ENCODE results near the gene MED13L. TPM values are rescaled to one million over a fixed set of nuclear protein-coding genes. Genes with fewer than 3 reads are reported as not detected.

MED13L gene
- total RNA-seq, 1 experiment from 2014 or later = 80.5 TPM

DNA sequence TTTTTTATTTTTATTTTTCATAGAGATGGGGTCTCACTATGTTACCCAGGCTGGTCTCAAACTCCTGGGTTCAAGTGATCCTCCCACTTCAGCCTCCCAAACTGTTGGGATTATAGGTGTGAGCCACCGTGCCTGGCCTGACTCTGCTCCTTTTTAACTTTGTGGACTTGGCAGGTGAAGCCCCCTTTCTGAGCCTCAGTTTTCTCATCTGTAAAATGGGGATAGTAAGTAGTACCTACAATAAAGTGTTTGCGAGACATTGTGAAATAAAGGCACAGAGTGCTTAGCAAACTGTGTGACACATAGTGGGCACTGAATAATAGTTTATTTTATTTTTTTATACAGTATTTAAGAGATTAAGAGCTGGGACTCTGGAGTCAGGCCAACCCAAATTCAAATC is 21.1 kb upstream of the MED13L start (continued):
- TF ChIP-seq, protein P1, sequence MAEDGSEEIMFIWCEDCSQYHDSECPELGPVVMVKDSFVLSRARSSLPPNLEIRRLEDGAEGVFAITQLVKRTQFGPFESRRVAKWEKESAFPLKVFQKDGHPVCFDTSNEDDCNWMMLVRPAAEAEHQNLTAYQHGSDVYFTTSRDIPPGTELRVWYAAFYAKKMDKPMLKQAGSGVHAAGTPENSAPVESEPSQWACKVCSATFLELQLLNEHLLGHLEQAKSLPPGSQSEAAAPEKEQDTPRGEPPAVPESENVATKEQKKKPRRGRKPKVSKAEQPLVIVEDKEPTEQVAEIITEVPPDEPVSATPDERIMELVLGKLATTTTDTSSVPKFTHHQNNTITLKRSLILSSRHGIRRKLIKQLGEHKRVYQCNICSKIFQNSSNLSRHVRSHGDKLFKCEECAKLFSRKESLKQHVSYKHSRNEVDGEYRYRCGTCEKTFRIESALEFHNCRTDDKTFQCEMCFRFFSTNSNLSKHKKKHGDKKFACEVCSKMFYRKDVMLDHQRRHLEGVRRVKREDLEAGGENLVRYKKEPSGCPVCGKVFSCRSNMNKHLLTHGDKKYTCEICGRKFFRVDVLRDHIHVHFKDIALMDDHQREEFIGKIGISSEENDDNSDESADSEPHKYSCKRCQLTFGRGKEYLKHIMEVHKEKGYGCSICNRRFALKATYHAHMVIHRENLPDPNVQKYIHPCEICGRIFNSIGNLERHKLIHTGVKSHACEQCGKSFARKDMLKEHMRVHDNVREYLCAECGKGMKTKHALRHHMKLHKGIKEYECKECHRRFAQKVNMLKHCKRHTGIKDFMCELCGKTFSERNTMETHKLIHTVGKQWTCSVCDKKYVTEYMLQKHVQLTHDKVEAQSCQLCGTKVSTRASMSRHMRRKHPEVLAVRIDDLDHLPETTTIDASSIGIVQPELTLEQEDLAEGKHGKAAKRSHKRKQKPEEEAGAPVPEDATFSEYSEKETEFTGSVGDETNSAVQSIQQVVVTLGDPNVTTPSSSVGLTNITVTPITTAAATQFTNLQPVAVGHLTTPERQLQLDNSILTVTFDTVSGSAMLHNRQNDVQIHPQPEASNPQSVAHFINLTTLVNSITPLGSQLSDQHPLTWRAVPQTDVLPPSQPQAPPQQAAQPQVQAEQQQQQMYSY (CRISPR knock-in tag; IDR thresholded peaks at IDR 0.05) = no peak
- TF ChIP-seq, protein P2, sequence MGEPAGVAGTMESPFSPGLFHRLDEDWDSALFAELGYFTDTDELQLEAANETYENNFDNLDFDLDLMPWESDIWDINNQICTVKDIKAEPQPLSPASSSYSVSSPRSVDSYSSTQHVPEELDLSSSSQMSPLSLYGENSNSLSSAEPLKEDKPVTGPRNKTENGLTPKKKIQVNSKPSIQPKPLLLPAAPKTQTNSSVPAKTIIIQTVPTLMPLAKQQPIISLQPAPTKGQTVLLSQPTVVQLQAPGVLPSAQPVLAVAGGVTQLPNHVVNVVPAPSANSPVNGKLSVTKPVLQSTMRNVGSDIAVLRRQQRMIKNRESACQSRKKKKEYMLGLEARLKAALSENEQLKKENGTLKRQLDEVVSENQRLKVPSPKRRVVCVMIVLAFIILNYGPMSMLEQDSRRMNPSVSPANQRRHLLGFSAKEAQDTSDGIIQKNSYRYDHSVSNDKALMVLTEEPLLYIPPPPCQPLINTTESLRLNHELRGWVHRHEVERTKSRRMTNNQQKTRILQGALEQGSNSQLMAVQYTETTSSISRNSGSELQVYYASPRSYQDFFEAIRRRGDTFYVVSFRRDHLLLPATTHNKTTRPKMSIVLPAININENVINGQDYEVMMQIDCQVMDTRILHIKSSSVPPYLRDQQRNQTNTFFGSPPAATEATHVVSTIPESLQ (CRISPR knock-in tag; IDR thresholded peaks at IDR 0.05) = no peak
- TF ChIP-seq TCF7 (CRISPR knock-in tag; IDR thresholded peaks at IDR 0.05; ENCODE audit: low read depth) (no peak), KAT7 (CRISPR knock-in tag; IDR thresholded peaks at IDR 0.05; ENCODE audit: borderline replicate concordance) (no peak), EMX1 (CRISPR knock-in tag; IDR thresholded peaks at IDR 0.05) (no peak), SP1 (CRISPR knock-in tag; conservative IDR thresholded peaks at IDR 0.05) (no peak), FOXK1 (CRISPR knock-in tag; IDR thresholded peaks at IDR 0.05) (no peak)
- TF ChIP-seq, protein P3, sequence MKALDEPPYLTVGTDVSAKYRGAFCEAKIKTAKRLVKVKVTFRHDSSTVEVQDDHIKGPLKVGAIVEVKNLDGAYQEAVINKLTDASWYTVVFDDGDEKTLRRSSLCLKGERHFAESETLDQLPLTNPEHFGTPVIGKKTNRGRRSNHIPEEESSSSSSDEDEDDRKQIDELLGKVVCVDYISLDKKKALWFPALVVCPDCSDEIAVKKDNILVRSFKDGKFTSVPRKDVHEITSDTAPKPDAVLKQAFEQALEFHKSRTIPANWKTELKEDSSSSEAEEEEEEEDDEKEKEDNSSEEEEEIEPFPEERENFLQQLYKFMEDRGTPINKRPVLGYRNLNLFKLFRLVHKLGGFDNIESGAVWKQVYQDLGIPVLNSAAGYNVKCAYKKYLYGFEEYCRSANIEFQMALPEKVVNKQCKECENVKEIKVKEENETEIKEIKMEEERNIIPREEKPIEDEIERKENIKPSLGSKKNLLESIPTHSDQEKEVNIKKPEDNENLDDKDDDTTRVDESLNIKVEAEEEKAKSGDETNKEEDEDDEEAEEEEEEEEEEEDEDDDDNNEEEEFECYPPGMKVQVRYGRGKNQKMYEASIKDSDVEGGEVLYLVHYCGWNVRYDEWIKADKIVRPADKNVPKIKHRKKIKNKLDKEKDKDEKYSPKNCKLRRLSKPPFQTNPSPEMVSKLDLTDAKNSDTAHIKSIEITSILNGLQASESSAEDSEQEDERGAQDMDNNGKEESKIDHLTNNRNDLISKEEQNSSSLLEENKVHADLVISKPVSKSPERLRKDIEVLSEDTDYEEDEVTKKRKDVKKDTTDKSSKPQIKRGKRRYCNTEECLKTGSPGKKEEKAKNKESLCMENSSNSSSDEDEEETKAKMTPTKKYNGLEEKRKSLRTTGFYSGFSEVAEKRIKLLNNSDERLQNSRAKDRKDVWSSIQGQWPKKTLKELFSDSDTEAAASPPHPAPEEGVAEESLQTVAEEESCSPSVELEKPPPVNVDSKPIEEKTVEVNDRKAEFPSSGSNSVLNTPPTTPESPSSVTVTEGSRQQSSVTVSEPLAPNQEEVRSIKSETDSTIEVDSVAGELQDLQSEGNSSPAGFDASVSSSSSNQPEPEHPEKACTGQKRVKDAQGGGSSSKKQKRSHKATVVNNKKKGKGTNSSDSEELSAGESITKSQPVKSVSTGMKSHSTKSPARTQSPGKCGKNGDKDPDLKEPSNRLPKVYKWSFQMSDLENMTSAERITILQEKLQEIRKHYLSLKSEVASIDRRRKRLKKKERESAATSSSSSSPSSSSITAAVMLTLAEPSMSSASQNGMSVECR (CRISPR knock-in tag; IDR thresholded peaks at IDR 0.05; ENCODE audit: borderline replicate concordance) = no peak

DNA sequence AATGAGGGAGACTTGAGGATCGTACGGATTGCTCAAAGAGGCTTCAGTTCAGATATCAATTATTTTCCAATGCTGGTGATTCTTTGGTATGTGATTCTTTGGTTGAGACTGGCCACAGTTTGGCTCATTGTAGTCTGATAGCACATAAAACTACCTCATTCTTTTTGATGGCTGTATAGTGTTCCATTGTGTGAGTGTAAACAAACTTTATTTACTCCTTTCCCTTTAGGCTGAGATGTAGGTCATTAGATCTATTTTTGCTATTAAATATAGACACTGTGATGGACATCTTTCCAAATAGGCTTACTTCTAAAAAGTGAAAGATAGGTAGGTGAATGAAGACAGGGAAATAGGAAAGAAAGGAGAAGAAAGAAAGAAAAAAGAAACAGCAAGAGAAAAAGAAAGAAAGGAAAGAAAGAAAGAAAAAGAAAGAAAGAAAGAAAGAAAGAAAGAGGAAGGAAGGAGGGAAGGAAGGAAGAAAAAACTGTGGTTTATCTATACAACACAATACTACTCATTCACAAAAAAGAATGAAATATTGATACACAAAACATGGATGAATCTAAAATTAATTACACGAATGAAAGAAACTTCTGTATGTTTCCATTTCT is 19.8 kb upstream of the MED13L start:
- CTCF ChIA-PET = no interaction called here
- POLR2A ChIA-PET = no interaction called here
- TF ChIP-seq TEAD1 (CRISPR knock-in tag; IDR thresholded peaks at IDR 0.05) (no peak), ZNF416 (CRISPR knock-in tag; IDR thresholded peaks at IDR 0.05) (no peak), NR2C2 (CRISPR knock-in tag; IDR thresholded peaks at IDR 0.05) (no peak), ZNF232 (CRISPR knock-in tag; IDR thresholded peaks at IDR 0.05) (no peak), MYBL2 (CRISPR knock-in tag; IDR thresholded peaks at IDR 0.05) (no peak), SMAD3 (CRISPR knock-in tag; IDR thresholded peaks at IDR 0.05; ENCODE audit: borderline replicate concordance) (no peak), ZNF263 (CRISPR knock-in tag; IDR thresholded peaks at IDR 0.05; ENCODE audit: low read depth) (no peak), ZNF317 (CRISPR knock-in tag; IDR thresholded peaks at IDR 0.05; ENCODE audit: borderline replicate concordance, low read depth) (no peak), NFE2L1 (CRISPR knock-in tag; IDR thresholded peaks at IDR 0.05) (no peak), GRHL2 (CRISPR knock-in tag; IDR thresholded peaks at IDR 0.05; ENCODE audit: insufficient replicate concordance, severe bottlenecking) (no peak)
- TF ChIP-seq, protein P4, sequence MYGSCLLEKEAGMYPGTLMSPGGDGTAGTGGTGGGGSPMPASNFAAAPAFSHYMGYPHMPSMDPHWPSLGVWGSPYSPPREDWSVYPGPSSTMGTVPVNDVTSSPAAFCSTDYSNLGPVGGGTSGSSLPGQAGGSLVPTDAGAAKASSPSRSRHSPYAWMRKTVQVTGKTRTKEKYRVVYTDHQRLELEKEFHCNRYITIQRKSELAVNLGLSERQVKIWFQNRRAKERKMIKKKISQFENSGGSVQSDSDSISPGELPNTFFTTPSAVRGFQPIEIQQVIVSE (CRISPR knock-in tag; IDR thresholded peaks at IDR 0.05; ENCODE audit: borderline replicate concordance) = no peak
- TF ChIP-seq, protein P5, sequence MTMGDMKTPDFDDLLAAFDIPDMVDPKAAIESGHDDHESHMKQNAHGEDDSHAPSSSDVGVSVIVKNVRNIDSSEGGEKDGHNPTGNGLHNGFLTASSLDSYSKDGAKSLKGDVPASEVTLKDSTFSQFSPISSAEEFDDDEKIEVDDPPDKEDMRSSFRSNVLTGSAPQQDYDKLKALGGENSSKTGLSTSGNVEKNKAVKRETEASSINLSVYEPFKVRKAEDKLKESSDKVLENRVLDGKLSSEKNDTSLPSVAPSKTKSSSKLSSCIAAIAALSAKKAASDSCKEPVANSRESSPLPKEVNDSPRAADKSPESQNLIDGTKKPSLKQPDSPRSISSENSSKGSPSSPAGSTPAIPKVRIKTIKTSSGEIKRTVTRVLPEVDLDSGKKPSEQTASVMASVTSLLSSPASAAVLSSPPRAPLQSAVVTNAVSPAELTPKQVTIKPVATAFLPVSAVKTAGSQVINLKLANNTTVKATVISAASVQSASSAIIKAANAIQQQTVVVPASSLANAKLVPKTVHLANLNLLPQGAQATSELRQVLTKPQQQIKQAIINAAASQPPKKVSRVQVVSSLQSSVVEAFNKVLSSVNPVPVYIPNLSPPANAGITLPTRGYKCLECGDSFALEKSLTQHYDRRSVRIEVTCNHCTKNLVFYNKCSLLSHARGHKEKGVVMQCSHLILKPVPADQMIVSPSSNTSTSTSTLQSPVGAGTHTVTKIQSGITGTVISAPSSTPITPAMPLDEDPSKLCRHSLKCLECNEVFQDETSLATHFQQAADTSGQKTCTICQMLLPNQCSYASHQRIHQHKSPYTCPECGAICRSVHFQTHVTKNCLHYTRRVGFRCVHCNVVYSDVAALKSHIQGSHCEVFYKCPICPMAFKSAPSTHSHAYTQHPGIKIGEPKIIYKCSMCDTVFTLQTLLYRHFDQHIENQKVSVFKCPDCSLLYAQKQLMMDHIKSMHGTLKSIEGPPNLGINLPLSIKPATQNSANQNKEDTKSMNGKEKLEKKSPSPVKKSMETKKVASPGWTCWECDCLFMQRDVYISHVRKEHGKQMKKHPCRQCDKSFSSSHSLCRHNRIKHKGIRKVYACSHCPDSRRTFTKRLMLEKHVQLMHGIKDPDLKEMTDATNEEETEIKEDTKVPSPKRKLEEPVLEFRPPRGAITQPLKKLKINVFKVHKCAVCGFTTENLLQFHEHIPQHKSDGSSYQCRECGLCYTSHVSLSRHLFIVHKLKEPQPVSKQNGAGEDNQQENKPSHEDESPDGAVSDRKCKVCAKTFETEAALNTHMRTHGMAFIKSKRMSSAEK (CRISPR knock-in tag; IDR thresholded peaks at IDR 0.05; ENCODE audit: borderline replicate concordance) = no peak

More for the DNA sequence above, 19.8 kb upstream of the MED13L start:
- ATAC-seq (no peak), DNase-seq (ENCODE audit: low spot score) (no peak)
- Mint-ChIP-seq H3K4me3 (no peak overlapping the region), H3K9me3 (peaks cover 5% of the 10 kb centered on the region), H3K27me3 (ENCODE audit: low read depth) (no peaks in the 10 kb centered on the region), H3K4me1 (peaks cover 43% of the 10 kb centered on the region), H3K36me3 (no peaks in the 10 kb centered on the region), H3K27ac (no peak overlapping the region)

Measured in WTC11 (cell line).